ENCODE data around the gene STUM. TPM values are rescaled to one million over a fixed set of nuclear protein-coding genes. Genes with fewer than 3 reads are reported as not detected.
A peak's percentile ranks its signal among the peaks of the same experiment; 100 is the strongest.

STUM gene
- total and polyA plus RNA-seq, 2 experiments from 2014 or later = 0.71 to 7.6 TPM

GRCh38 chr1:226534645-226535044 is 13.9 kb upstream of the STUM start:
- H3K4me1 ChIP-seq (ENCODE audit: low read depth) = peaks cover 18% of the 10 kb centered on the region
- TF ChIP-seq, protein P1, sequence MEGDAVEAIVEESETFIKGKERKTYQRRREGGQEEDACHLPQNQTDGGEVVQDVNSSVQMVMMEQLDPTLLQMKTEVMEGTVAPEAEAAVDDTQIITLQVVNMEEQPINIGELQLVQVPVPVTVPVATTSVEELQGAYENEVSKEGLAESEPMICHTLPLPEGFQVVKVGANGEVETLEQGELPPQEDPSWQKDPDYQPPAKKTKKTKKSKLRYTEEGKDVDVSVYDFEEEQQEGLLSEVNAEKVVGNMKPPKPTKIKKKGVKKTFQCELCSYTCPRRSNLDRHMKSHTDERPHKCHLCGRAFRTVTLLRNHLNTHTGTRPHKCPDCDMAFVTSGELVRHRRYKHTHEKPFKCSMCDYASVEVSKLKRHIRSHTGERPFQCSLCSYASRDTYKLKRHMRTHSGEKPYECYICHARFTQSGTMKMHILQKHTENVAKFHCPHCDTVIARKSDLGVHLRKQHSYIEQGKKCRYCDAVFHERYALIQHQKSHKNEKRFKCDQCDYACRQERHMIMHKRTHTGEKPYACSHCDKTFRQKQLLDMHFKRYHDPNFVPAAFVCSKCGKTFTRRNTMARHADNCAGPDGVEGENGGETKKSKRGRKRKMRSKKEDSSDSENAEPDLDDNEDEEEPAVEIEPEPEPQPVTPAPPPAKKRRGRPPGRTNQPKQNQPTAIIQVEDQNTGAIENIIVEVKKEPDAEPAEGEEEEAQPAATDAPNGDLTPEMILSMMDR (IDR thresholded peaks at IDR 0.05; ENCODE audit: low read depth, low read length) = no peak
- no peak overlapping the region for H3K27ac ChIP-seq
- no peak for DNase-seq (ENCODE audit: low read depth in 1 of 2, low spot score in 1 of 2)
- no peak overlapping the region for H3K4me3 ChIP-seq
- no peaks in the 10 kb centered on the region for H3K9me3 ChIP-seq (ENCODE audit: low read depth)
- no peaks in the 10 kb centered on the region for H3K36me3 ChIP-seq
- H3K27me3 ChIP-seq = no peaks in the 10 kb centered on the region

DNA sequence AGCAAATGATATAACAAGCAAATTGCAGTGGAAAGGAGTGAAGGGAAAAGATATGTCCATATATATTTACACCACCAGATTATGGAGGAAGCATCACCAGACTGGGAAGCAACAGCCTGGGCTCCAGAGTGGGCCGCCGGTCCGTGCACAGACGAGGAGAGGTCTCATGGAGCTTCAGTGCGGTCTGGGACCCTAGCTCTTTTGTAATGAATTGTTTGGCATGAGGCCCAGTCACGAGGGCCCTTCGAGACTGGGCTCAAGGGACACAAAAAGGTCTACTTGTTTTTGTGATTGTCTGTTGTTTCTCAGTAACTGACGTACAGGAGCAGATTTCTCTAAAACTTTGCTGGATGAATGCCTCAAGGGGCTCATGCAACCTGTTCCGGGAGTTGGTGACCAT is 12.9 kb upstream of the STUM start:
- Histone ChIP-seq H3K27me3 (no peaks in the 10 kb centered on the region), H3K4me1 (ENCODE audit: low read depth) (peaks cover 12% of the 10 kb centered on the region), H3K9me3 (ENCODE audit: low read depth) (no peaks in the 10 kb centered on the region), H3K4me3 (no peak overlapping the region), H3K27ac (no peak overlapping the region), H3K36me3 (no peaks in the 10 kb centered on the region)
- DNase-seq (ENCODE audit: low read depth in 1 of 2, low spot score in 1 of 2) = no peak
- TF ChIP-seq, protein P1 (IDR thresholded peaks at IDR 0.05; ENCODE audit: low read depth, low read length) = no peak

- H3K27me3 ChIP-seq = no peaks in the 10 kb centered on the region
- no peaks in the 10 kb centered on the region for H3K36me3 ChIP-seq
- TF ChIP-seq, protein P1 (IDR thresholded peaks at IDR 0.05; ENCODE audit: low read depth, low read length) = no peak
- H3K27ac ChIP-seq = no peak overlapping the region
- H3K4me3 ChIP-seq = no peak overlapping the region
- H3K4me1 ChIP-seq (ENCODE audit: low read depth) = peaks cover 2% of the 10 kb centered on the region
- H3K9me3 ChIP-seq (ENCODE audit: low read depth) = no peaks in the 10 kb centered on the region
- no peak for DNase-seq (ENCODE audit: low read depth in 1 of 2, low spot score in 1 of 2)
Observed at GRCh38 chr1:226541231-226541630, 7.3 kb upstream of the STUM start.

GRCh38 chr1:226541631-226542622 is 6.6 kb upstream of the STUM start:
- peak in 1 of 2 donors; percentile 47 for DNase-seq (ENCODE audit: low read depth in 1 of 2, low spot score in 1 of 2)

DNA sequence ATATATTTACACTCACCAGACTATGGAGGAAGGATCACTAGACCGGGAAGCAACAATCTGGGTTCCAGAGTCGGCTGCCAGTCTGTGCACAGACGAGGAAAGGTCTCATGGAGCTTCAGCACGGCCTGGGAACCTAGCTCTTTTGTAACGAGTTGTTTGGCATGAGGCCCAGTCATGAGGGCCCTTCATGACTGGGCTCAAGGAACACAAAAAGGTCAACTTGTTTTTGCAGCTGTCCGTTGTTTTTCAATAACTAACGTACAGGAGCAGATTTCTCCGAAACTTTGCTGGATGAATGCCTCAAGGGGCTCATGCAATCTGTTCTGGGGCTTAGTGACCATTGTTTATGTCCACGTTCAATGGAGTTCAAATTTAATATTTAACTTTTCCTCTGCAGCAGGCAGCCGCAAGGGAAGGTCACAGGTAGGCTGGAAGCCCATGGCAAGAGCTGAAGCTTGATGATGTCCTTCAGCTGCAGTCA is 5.9 kb upstream of the STUM start:
- DNase-seq (ENCODE audit: low read depth in 1 of 2, low spot score in 1 of 2) = peak in 1 of 2 donors; percentile 24
- TF ChIP-seq, protein P1 (IDR thresholded peaks at IDR 0.05; ENCODE audit: low read depth, low read length) = no peak
- Histone ChIP-seq H3K27me3 (no peaks in the 10 kb centered on the region), H3K36me3 (no peaks in the 10 kb centered on the region), H3K9me3 (ENCODE audit: low read depth) (no peaks in the 10 kb centered on the region), H3K27ac (no peak overlapping the region), H3K4me1 (ENCODE audit: low read depth) (peaks cover 2% of the 10 kb centered on the region), H3K4me3 (no peak overlapping the region)

More at GRCh38 chr1:226541631-226542622, 6.6 kb upstream of the STUM start:
- TF ChIP-seq, protein P1 (IDR thresholded peaks at IDR 0.05; ENCODE audit: low read depth, low read length) = no peak
- Histone ChIP-seq H3K27me3 (no peaks in the 10 kb centered on the region), H3K9me3 (ENCODE audit: low read depth) (no peaks in the 10 kb centered on the region), H3K4me3 (no peak overlapping the region), H3K4me1 (ENCODE audit: low read depth) (peaks cover 2% of the 10 kb centered on the region), H3K27ac (no peak overlapping the region), H3K36me3 (no peaks in the 10 kb centered on the region)
